Measurements from ENCODE around the gene SETD9. TPM values are rescaled to one million over a fixed set of nuclear protein-coding genes. Genes with fewer than 3 reads are reported as not detected.

SETD9 gene
- total and polyA plus RNA-seq, 2 experiments from 2014 or later, result 13.1 to 19.2 TPM

- TF ChIP-seq ZNF114 (CRISPR knock-in tag; IDR thresholded peaks at IDR 0.05) (no peak), ZNF462 (CRISPR knock-in tag; IDR thresholded peaks at IDR 0.05) (no peak), STAT1 (IDR thresholded peaks at IDR 0.05; ENCODE audit: unreplicated experiment) (no peak), NANOG (IDR thresholded peaks at IDR 0.05; ENCODE audit: borderline replicate concordance) (no peak), ETS1 (IDR thresholded peaks at IDR 0.05) (no peak), EZH2 (IDR thresholded peaks at IDR 0.05; ENCODE audit: low read depth, unreplicated experiment) (no peak), CREB1 (CRISPR knock-in tag; IDR thresholded peaks at IDR 0.05; ENCODE audit: low read depth) (no peak), EZH2phosphoT487 (IDR thresholded peaks at IDR 0.05; ENCODE audit: unreplicated experiment) (no peak), POLR2AphosphoS5 (IDR thresholded peaks at IDR 0.05; ENCODE audit: low read depth) (no peak), JUNB (IDR thresholded peaks at IDR 0.05; ENCODE audit: unreplicated experiment) (no peak)
- TF ChIP-seq, protein P1, sequence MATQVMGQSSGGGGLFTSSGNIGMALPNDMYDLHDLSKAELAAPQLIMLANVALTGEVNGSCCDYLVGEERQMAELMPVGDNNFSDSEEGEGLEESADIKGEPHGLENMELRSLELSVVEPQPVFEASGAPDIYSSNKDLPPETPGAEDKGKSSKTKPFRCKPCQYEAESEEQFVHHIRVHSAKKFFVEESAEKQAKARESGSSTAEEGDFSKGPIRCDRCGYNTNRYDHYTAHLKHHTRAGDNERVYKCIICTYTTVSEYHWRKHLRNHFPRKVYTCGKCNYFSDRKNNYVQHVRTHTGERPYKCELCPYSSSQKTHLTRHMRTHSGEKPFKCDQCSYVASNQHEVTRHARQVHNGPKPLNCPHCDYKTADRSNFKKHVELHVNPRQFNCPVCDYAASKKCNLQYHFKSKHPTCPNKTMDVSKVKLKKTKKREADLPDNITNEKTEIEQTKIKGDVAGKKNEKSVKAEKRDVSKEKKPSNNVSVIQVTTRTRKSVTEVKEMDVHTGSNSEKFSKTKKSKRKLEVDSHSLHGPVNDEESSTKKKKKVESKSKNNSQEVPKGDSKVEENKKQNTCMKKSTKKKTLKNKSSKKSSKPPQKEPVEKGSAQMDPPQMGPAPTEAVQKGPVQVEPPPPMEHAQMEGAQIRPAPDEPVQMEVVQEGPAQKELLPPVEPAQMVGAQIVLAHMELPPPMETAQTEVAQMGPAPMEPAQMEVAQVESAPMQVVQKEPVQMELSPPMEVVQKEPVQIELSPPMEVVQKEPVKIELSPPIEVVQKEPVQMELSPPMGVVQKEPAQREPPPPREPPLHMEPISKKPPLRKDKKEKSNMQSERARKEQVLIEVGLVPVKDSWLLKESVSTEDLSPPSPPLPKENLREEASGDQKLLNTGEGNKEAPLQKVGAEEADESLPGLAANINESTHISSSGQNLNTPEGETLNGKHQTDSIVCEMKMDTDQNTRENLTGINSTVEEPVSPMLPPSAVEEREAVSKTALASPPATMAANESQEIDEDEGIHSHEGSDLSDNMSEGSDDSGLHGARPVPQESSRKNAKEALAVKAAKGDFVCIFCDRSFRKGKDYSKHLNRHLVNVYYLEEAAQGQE (IDR thresholded peaks at IDR 0.05; ENCODE audit: unreplicated experiment), result no peak
- TF ChIP-seq, protein P2, sequence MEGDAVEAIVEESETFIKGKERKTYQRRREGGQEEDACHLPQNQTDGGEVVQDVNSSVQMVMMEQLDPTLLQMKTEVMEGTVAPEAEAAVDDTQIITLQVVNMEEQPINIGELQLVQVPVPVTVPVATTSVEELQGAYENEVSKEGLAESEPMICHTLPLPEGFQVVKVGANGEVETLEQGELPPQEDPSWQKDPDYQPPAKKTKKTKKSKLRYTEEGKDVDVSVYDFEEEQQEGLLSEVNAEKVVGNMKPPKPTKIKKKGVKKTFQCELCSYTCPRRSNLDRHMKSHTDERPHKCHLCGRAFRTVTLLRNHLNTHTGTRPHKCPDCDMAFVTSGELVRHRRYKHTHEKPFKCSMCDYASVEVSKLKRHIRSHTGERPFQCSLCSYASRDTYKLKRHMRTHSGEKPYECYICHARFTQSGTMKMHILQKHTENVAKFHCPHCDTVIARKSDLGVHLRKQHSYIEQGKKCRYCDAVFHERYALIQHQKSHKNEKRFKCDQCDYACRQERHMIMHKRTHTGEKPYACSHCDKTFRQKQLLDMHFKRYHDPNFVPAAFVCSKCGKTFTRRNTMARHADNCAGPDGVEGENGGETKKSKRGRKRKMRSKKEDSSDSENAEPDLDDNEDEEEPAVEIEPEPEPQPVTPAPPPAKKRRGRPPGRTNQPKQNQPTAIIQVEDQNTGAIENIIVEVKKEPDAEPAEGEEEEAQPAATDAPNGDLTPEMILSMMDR (conservative IDR thresholded peaks at IDR 0.05; ENCODE audit: low read depth in 2 of 2), result no peak
- Mint-ChIP-seq H3K9me3 (peaks cover 6% of the 10 kb centered on the region; the same call in 2 of the 3 replicates), H3K4me3 (no peak overlapping the region), H3K4me1 (peaks cover 10% of the 10 kb centered on the region), H3K27ac (no peak overlapping the region; the same call in 1 of the 2 replicates), H3K36me3 (ENCODE audit: low read depth) (peaks cover 31% of the 10 kb centered on the region), H3K27me3 (ENCODE audit: insufficient read depth, low read depth, poor library complexity) (no peaks in the 10 kb centered on the region)
- ATAC-seq, result peak; percentile 85
- DNase-seq (ENCODE audit: low spot score), result peak; percentile 41
- Histone ChIP-seq H3K27ac (ENCODE audit: low read depth) (0 out of 2 replicates have a peak overlapping the region, but pooled peaks have one; percentile 21), H3K4me1 (ENCODE audit: insufficient read depth) (no peaks in the 10 kb centered on the region), H3F3A (replicated peaks; ENCODE audit: low read depth) (no peaks in the 10 kb centered on the region), H3K9me2 (ENCODE audit: insufficient read depth) (no peaks in the 10 kb centered on the region), H2AFZ (no peak overlapping the region), H3K4me3 (no peak overlapping the region), H3K27me3 (ENCODE audit: insufficient read depth) (no peaks in the 10 kb centered on the region), H3K79me2 (replicated peaks; ENCODE audit: insufficient read depth) (no peaks in the 10 kb centered on the region), H4K20me1 (replicated peaks; ENCODE audit: insufficient read depth) (no peaks in the 10 kb centered on the region), H3K36me3 (ENCODE audit: insufficient read depth) (peaks cover 13% of the 10 kb centered on the region), H3K4me2 (no peak overlapping the region)
Observed at GRCh38 chr5:56918054-56918453, 8.7 kb downstream of the SETD9 start.

Data from GM23338 (cell line).